SK-N-SH (cell line): ENCODE results near the gene RGMA.

Experiments used
- EZH2phosphoT487 ChIP-seq: fragments of 200-600 bp; sonication (generic); IDR thresholded peaks from 2 replicates; pipeline ENCODE4 v1.6.1; 2017; ENCODE audit warnings: low read depth, mixed run types, mild to moderate bottlenecking, antibody characterized with exemption, moderate library complexity, borderline replicate concordance
- POLR2AphosphoS5 ChIP-seq: IDR thresholded peaks from 2 replicates; pipeline ENCODE4 v1.6.1; 2012; ENCODE audit warnings: low read depth, low read length
- RCOR1 ChIP-seq: fragments of 150-350 bp; IDR thresholded peaks from 2 replicates; pipeline ENCODE4 v1.6.1; 2017; ENCODE audit warnings: antibody characterized with exemption, low read length
- RFX5 ChIP-seq: IDR thresholded peaks from 2 replicates; pipeline ENCODE4 v1.6.1; 2012; ENCODE audit warnings: mild to moderate bottlenecking, improper control_type of control experiment, low read length
- RXRA ChIP-seq: IDR thresholded peaks from 2 replicates; pipeline ENCODE4 v1.4.0; 2012; ENCODE audit warnings: low read depth, mild to moderate bottlenecking, borderline replicate concordance
- TF ChIP-seq, protein P1 (sequence below): IDR thresholded peaks from 2 replicates; pipeline ENCODE4; 2012
- TF ChIP-seq, protein P2 (sequence below): fragments of 200-600 bp; sonication (generic); IDR thresholded peaks from 2 replicates; pipeline ENCODE4 v1.6.1; 2017; ENCODE audit warnings: antibody characterized with exemption, mild to moderate bottlenecking, moderate library complexity

GRCh38 chr15:93102211-93102610, 13.2 kb upstream of the RGMA start:
- no peak for TF ChIP-seq RFX5
- TF ChIP-seq, protein P1, sequence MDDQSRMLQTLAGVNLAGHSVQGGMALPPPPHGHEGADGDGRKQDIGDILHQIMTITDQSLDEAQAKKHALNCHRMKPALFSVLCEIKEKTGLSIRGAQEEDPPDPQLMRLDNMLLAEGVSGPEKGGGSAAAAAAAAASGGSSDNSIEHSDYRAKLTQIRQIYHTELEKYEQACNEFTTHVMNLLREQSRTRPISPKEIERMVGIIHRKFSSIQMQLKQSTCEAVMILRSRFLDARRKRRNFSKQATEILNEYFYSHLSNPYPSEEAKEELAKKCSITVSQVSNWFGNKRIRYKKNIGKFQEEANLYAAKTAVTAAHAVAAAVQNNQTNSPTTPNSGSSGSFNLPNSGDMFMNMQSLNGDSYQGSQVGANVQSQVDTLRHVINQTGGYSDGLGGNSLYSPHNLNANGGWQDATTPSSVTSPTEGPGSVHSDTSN = no peak
- no peak for TF ChIP-seq RXRA
- TF ChIP-seq EZH2phosphoT487 = no peak
- no peak for TF ChIP-seq RCOR1
- TF ChIP-seq POLR2AphosphoS5 = no peak
- TF ChIP-seq, protein P2, sequence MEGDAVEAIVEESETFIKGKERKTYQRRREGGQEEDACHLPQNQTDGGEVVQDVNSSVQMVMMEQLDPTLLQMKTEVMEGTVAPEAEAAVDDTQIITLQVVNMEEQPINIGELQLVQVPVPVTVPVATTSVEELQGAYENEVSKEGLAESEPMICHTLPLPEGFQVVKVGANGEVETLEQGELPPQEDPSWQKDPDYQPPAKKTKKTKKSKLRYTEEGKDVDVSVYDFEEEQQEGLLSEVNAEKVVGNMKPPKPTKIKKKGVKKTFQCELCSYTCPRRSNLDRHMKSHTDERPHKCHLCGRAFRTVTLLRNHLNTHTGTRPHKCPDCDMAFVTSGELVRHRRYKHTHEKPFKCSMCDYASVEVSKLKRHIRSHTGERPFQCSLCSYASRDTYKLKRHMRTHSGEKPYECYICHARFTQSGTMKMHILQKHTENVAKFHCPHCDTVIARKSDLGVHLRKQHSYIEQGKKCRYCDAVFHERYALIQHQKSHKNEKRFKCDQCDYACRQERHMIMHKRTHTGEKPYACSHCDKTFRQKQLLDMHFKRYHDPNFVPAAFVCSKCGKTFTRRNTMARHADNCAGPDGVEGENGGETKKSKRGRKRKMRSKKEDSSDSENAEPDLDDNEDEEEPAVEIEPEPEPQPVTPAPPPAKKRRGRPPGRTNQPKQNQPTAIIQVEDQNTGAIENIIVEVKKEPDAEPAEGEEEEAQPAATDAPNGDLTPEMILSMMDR = no peak
